Limb (tissue), 2 donors: Measurements from ENCODE around the gene EVA1A.

ENCODE experiments used
- DNase-seq, 2 donors: peaks; one replicate each; pipeline ENCODE4 v3.0.0-alpha.2; 2016; ENCODE audit errors: extremely low spot score in 2 of 2

EVA1A gene

DNA sequence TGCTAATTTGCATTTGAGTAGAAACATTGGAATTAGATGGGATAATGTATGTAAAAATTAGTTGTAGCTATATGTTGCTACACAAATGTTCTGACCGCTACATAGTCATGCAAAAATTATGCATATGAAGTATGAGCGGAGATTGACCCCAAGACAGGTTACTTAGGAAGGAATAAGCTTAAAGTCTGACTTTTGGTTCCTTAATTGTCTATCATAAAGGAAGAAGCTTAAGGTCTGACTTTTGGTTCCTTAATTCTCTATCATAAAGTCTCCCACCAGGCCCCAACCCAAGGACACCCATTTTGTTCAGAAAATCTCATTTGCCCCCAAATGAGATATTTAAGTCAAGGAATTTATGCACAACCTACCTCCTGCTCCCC, 106.5 kb downstream of the EVA1A start:
- no peak for DNase-seq

DNA sequence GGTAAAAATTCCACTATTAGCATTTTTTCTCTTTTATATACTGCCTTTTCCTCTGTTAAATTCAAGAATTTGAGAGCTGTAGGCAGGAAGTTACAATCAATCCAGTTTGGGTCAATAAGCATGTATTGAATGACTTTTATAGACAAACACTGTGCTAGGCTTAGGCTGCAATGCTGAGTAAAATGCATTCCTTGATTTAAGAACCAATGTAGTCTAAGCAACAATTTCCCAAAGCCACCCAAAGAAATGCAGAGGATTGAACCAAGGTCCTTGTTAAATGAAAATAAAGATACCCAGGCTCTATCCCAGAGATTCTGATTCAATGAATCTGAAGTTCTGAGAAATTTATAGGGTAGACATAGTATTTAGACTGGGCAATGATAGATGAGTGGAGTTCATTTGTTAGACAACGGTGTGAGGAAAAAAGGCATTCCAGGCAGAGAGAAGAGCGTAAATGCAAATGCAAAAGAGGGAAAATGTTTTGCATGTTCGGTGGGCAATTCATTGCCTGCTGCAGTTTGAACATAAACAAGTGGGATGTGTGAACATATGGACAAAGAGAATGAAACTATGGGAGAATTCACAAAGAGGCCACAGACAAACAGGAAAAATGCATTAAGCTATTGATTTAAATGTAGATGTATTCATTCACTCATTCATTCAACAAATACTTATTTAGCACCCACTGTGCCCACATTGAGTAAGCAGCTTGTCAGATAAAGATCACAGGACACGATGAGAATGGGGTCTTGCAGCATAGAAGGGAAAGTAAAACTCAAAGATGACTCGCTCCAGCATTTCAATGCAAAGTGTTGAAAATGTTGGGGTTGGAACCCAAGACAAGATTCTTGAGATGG, 107.1 kb downstream of the EVA1A start:
- DNase-seq: no peak

- DNase-seq: no peak
These were observed 110.7 kb downstream of the EVA1A start for GRCh38 chr2:75450068-75450467.

GRCh38 chr2:75447176-75447575, 113.6 kb downstream of the EVA1A start:
- DNase-seq: no peak
